Activated CD4-positive, CD25-positive, alpha-beta regulatory T cell treated with anti-CD3 and anti-CD28 coated beads, Interleukin-2, amount 50 U/mL, for 24 hours (primary cell): ENCODE measurements around the gene EDEM2.
"Not testable (repeated sequence)": the region's sequence is repeated elsewhere in the genome, so short reads cannot be mapped to it uniquely, and the experiment has no call there.

Experiments
- ATAC-seq, 2 donors: fragments of 150-1000 bp; cut with Tn5 transposase; one replicate each; pipeline ENCODE4 v1.10.0; 2021; ENCODE audit warnings: mild to moderate bottlenecking in 1 of 2, moderate library complexity in 1 of 2

EDEM2 gene

GRCh38 chr20:35168701-35169409 is 21.7 kb upstream of the EDEM2 start:
- not testable (repeated sequence) for ATAC-seq

DNA sequence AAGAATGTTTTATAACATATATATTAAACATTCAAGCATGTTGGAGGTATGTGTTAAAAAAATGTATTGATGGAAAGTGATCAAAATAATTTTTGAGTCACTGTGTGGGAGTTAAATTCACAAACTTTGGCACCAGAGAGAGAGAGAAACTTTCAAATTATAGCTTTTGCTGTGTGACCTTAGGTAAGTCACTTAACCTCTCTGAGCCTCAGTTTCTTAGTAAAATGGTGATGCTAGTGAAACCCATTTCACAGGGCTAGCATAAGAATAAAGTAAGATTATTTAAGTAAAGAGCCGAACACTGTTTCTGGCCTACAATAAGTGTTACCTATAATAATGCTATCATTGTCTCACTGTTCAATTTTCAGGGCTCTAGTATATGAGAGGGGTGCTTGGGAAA is 20.7 kb upstream of the EDEM2 start:
- ATAC-seq = no peak

DNA sequence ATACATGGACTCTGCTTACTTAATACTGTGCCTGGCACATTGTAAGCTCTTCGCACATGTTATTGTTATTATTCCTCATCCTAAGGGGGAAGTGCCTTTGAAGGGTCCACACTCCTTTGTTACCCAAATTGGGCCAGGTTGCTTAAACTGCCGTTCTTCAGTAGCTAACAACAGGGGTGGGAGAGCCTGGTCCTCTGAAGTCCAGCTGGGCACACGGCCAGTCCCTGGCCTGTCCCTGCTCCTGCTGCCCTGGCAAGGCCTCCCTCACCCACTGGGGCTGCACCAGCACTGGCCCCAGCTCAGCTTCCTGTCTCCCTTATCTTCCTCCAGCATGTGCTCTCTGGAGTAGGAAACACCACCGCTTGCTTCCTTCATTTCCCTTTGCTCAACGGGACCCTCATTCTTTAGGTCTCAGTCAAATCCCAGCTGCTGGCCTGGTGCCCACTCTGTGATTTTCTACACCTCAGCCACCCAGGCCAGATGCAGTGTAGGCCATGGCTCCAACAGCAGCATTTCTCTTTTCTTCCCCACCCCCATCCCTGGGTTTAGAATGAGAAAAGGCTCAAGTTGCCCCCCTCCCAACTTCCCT is 19.2 kb upstream of the EDEM2 start:
- ATAC-seq = no peak

DNA sequence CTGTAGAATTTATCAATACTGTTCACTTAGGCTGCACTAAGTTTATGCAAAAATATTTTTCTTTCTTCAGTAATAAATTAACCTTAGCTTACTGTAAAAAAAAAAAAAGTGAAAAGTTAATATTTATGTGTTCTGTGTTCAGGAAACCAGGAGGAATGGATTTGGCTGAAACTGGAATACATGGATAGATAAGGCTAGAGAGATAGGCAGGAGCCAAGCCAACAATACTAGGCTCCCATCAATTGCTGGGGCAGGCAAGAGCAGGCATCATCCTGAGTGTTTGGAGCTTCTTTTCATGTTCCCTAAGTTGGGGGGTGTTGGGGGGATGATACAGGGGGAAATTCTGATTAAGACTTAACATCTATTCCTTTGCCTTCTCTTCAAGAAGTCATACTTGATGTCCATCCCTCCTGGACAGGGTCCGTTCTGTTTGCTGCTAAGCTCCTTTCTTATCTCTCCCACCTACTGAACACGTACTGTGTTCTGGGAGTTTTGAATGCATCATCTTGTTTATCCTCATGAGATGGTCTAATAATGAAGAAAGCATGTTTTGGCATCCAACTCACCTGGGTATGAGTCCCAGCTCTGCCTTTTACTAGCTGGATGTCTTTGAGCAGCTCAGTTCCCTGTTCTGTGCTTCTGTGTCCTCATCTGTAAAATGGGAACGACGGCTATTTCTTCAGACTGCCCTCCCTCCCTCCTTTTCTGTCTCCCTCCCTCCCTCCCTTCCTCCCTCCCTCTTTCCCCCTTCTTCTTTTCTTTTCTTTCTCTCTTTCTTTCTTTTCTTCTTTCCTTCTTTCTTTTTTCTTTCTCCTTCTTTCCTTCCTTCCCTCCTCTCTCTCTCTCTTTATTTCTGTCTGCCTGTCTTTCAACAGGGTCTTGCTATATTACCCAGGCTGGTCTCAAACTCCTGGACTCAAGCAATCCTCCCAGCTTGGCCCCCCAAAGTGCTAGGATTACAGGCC is 18.4 kb upstream of the EDEM2 start:
- ATAC-seq = no peak

- ATAC-seq = not testable (repeated sequence)
These were observed 17.4 kb upstream of the EDEM2 start for GRCh38 chr20:35164531-35164930.

- not testable (repeated sequence) for ATAC-seq
These were observed 13.2 kb upstream of the EDEM2 start for GRCh38 chr20:35160341-35160740.

DNA sequence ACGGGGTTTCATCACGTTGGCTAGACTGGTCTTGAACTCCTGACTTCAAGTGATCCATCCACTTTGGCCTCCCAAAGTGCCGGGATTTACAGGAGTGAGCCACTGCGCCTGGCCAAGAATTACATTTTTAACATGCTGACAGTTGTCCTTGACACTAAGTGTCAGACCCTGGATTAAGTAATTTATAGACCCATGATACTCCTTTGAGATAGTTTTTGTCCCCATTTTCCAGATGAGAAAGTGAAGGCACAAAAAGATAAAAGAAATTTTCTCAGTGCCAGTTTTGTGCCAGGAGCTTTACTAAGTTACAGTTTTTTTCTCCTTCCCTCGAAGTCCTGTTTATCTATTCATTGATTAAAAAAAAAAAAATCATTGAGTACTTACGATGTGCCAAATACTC is 9.8 kb upstream of the EDEM2 start:
- no peak for ATAC-seq

- ATAC-seq = no peak
These were observed 8.8 kb upstream of the EDEM2 start for GRCh38 chr20:35155936-35156335.

- ATAC-seq = no peak
These were observed 4.6 kb upstream of the EDEM2 start for GRCh38 chr20:35151736-35152135.

- no peak for ATAC-seq
These were observed 3.9 kb upstream of the EDEM2 start for GRCh38 chr20:35150846-35151579.

DNA sequence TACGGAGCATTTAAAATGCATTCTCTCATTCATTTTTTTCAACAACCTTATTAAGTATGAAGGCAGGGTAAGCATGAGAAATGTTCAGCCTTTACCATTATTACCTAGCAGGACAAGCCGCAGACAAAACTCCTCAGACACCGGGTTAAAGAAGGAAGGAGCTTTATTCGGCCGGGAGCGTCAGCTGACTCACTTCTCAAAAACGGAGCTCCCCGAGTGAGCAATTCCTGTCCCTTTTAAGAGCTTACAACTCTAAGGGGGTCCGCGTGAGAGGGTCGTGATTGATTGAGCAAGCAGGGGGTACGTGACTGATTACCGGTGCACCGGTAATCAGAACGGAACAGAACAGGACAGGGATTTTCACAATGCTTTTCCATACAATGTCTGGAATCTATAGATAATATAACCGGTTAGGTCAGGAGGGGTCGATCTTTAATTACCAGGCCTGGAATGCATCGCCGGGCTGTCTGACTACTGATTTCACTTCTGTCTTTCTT is 487 bp upstream of the EDEM2 start:
- peak; percentile 5 to 7 for ATAC-seq

DNA sequence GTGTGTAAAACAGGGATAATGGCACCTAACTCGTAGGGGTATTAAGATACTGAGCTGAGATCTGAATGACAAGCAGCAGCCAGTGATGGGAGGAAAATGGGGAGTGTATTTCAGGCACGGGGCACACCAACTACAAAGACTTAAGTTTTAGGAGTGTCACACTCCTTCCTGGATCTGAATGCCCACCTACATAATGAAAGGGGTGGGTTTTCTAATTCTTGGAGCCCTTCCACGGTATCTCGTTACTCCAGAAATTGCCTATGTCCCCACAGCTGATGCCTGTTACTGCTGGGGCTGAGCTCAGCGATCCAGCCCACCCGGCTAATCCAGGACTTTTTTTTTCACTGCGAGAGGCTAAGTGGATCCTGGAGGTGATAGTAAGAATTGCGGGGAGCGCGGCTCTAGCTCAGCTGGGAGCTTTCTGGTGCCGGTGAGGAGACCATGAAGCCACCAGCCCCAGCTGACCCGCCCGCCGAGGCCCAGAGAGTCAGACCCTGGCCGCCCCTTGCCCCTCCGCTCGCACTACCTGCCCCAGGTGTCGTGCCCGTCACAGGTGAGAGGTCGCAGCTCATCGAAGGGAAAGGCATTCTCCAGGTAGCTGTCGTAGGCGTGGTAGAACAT is 727 bp downstream of the EDEM2 start:
- peak; percentile 1 to 3 for ATAC-seq

DNA sequence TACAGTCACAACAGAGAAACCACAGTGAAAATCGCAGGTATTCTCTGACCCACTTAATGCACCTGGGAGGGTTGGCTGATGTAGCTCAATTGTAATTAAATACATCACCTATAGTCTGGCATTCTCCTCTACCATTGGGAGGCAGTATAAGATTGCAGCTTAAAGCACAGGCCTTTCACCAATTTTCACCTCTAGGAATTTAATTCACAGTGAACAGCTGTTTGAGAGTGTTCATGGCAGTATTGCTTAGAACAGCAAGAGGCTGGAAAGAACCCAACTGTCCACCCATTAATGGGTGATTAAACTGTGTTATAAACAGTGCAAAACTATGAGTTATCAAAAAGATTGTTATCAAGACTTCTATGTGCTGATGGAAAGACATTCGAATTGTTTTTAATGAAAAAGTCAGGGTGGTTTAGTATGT is 2.0 kb downstream of the EDEM2 start:
- peak in 1 of 2 donors; percentile 24 for ATAC-seq

- no peak for ATAC-seq
These were observed 2.4 kb downstream of the EDEM2 start for GRCh38 chr20:35144694-35145093.

GRCh38 chr20:35135867-35136586 is 11.1 kb downstream of the EDEM2 start:
- no peak for ATAC-seq

- no peak for ATAC-seq
These were observed 12.3 kb downstream of the EDEM2 start for GRCh38 chr20:35134880-35135279.

- no peak for ATAC-seq
These were observed 12.7 kb downstream of the EDEM2 start for GRCh38 chr20:35134472-35134871.

DNA sequence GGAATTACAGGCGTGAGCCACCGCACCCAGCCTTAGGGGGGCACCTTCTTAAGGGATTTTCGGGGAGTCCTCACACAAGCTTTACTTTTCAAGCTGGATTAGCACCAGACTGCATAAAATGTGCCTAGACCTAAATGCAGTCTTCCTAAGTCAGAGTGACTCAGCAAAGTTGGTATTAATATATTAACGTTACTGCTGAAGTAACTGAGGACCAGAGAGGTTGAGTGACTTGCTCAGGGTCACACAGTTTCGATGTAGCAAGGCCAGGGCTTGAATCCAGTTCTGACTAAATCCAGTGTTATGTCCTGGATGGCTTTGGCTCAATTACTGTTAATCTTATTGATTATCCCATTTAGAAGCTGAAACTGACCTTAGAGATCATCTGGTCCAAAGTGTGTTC is 13.4 kb downstream of the EDEM2 start:
- ATAC-seq = no peak

DNA sequence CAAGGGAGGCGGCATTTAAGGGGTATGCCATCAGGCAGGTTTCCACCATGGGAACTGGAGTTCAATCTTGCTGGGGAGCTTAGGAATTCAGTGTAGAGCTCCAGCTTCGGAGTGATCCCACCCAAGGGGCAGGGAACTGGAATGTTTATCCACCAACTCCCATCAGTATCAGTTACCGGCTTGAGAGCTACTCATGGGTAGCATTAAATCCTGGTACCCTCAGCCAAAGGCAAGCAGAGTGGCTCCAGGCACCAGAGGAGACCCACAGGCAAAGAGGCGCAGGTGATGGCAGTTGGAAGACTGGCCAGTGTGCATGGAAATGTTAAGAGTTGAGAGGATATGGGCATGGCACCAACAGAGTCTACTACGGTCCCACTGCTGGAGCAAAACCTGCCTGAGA is 14.1 kb downstream of the EDEM2 start:
- ATAC-seq = no peak

DNA sequence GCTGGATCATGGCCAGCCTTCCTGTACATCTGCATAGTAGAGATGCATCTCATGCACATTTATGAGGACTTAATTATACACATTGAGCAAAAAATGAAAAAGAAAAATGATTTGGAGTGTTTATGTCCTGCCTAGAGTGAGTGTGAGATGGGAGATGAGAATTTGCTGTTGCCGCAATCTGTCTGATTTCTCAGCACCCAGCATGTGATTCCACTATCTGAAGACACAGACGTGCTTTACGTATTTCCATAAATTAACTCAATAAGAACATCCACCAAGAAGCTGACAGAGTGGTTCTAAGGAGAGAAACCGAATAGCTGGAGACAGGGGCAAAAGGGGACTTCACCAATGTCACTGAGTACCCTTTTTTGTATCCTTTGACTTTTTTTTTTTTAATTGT is 15.2 kb downstream of the EDEM2 start:
- ATAC-seq = no peak

DNA sequence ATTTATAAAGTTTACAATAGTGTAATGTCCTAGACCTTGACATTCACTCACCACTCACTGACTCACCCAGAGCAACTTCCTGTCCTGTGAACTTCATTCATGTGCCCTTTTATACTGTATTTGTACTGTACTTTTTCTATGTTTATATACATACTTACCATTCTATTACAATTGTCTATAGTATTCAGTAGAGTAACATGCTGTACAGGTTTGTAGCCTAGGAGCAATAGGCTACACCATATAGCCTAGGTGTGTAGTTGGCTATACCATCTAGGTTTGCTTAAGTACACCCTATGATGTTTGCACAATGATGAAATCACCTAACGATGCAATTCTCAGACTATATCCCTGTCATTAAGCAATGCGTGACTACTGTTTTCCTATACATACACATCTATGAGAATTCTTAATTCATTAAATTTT is 17.5 kb downstream of the EDEM2 start:
- ATAC-seq = peak in 1 of 2 donors; percentile 45
